CD8-positive, alpha-beta memory T cell (primary cell): Measurements from ENCODE around the gene ZFAND6. TPM values are rescaled to one million over a fixed set of nuclear protein-coding genes. Genes with fewer than 3 reads are reported as not detected.
"Not testable (repeated sequence)": the region's sequence is repeated elsewhere in the genome, so short reads cannot be mapped to it uniquely, and the experiment has no call there.

Experiments
- CTCF ChIA-PET: fragments of 350-600 bp; sonication (Branson Sonifier 250); formaldehyde crosslinking; loops from one replicate; lab custom pipeline; 2021; ENCODE audit warnings: antibody characterized with exemption; lab: Charles Lee
- POLR2A ChIA-PET: fragments of 350-600 bp; sonication (Branson Sonifier 250); formaldehyde crosslinking; loops from one replicate; lab custom pipeline; 2021; ENCODE audit warnings: antibody characterized with exemption; lab: Charles Lee
- DNase-seq, 5 donors: peaks; one replicate each; pipeline versions ENCODE4 v3.0.0 to v3.0.0-alpha.2; 2020 to 2022; ENCODE audit warnings: mixed read lengths in 1 of 5
- H3K27ac ChIP-seq: one replicate; pipeline ENCODE4 v1.7.0; 2013; ENCODE audit warnings: low read depth, mild to moderate bottlenecking, low read length, moderate library complexity
- H3K27me3 ChIP-seq: 2 replicates; pipeline ENCODE4 v1.7.0; 2013; ENCODE audit warnings: low read length, mild to moderate bottlenecking; ENCODE audit not compliant: insufficient read depth, poor library complexity, severe bottlenecking
- H3K36me3 ChIP-seq: 2 replicates; pipeline ENCODE4 v1.7.0; 2013; ENCODE audit warnings: mild to moderate bottlenecking, low read length, moderate library complexity; ENCODE audit not compliant: insufficient read depth
- H3K4me1 ChIP-seq: 2 replicates; pipeline ENCODE4 v1.7.0; 2013; ENCODE audit warnings: mild to moderate bottlenecking, low read length, moderate library complexity; ENCODE audit not compliant: insufficient read depth
- H3K4me3 ChIP-seq: 2 replicates; pipeline ENCODE4 v1.7.0; 2013; ENCODE audit warnings: mild to moderate bottlenecking, low read length
- H3K9me3 ChIP-seq: 2 replicates; pipeline ENCODE4 v1.7.0; 2013; ENCODE audit warnings: mild to moderate bottlenecking, low read length
- H3K27ac Mint-ChIP-seq, 8 donors: one replicate each; pipeline ENCODE4 v1.8.0; 2020 to 2021; ENCODE audit warnings: mixed read lengths in 8 of 8, mild to moderate bottlenecking in 6 of 8, inconsistent platforms in 3 of 8, moderate library complexity in 3 of 8
- H3K27me3 Mint-ChIP-seq, 2 donors: one replicate each; pipeline ENCODE4 v1.8.0; 2020 to 2021; ENCODE audit warnings: mixed read lengths in 2 of 2, mild to moderate bottlenecking in 1 of 2, moderate library complexity in 1 of 2
- H3K36me3 Mint-ChIP-seq, 3 donors: one replicate each; pipeline ENCODE4 v1.8.0; 2020 to 2021; ENCODE audit warnings: mixed read lengths in 3 of 3, inconsistent platforms in 1 of 3, mild to moderate bottlenecking in 1 of 3
- H3K4me1 Mint-ChIP-seq, 3 donors: one replicate each; pipeline ENCODE4 v1.8.0; 2020 to 2021; ENCODE audit warnings: mixed read lengths in 3 of 3, inconsistent platforms in 1 of 3, mild to moderate bottlenecking in 1 of 3
- H3K4me3 Mint-ChIP-seq, 7 donors: one replicate each; pipeline ENCODE4 v1.8.0; 2020 to 2021; ENCODE audit warnings: mixed read lengths in 7 of 7, mild to moderate bottlenecking in 6 of 7, moderate library complexity in 4 of 7, inconsistent platforms in 2 of 7
- H3K9me3 Mint-ChIP-seq, 5 donors: one replicate each; pipeline ENCODE4 v1.8.0; 2020 to 2022; ENCODE audit warnings: mixed read lengths in 5 of 5, mild to moderate bottlenecking in 3 of 5, moderate library complexity in 2 of 5, inconsistent platforms in 1 of 5
- polyA plus RNA-seq: library from polyadenylated mRNA; unstranded; fragments of 300-500 nt; fragmentation: Illumina TruSeq; gene quantifications from one replicate; pipeline ENCODE4 v1.2.3, GENCODE V29; 2021
- total RNA-seq, 2 experiments: library from RNA; stranded (reverse); gene quantifications; one replicate each; pipeline ENCODE4 v1.2.3, GENCODE V29; 2021

Gene ZFAND6
- 10 to 100 TPM; 27.5 to 28.6 TPM for total RNA-seq
- polyA plus RNA-seq: 111 TPM

DNA sequence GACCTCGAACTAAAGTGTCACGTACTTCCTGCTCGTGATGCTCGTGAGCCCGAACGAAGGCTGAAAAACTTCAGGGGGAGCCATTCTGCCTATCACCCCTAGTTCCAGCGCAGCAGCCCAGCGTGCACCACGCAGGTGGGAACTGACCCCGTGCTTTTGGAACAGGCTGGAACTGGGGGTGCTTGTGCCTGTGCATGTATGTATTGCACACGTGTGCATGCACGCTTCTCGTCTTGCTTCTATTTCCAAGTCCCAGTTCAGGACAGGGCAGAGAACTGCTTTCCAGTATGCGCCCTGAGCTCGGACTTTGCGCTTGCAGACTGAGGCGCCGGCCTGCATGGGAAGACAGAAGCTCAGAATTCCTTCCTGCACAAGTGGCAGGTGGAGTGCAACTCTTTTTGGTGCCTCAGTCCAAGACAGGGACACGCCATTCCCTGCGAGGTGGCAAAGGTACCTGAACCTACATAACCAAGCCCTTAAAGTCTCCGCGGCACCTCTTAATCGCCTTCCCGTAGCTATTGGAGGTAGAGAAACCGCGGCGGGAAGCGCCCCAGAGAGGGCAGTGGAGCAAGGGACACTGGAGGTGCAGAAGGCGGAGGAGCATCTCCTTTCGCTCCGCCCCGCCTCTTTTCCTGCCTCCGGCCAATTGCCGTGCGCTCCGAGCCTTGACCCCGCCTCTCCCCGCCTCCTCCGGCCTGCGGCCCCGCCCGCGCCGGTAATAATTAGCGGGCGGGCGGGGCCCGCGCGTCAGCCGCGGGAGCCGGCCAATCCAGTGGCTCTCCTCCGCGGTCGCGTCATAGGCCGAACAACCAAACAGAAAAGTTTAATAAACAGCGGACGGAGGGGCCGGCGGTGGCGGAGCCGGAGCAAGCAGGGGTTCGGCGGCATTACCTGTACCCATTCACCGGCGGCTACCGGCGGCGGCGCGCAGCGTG is at the start of gene ZFAND6:
Gene ZFAND6 (plus strand): TSS at position 826 of the 935 bp plus-strand sequence. CDS start 60,669 bp downstream, outside the sequence.
- H3K4me3 Mint-ChIP-seq: peak within 1 kb of the TSS; percentile 92 to 97 (median 93)
- H3K4me1 Mint-ChIP-seq: peaks cover 28 to 46% (median 36%) of the 10 kb centered on the region in 3 donors
- ChIA-PET CTCF (interaction anchor here (0.7 to 2.6 kb wide), 2 partner anchors 93 to 206 kb away, joined by 3 to 7 read pairs; no protein-coding TSS in a partner anchor), POLR2A (interaction anchor here (0.7 to 2.7 kb wide), 9 partner anchors 13 to 163 kb away, joined by 3 to 17 read pairs (median 3); partner anchors contain the start of gene BCL2A1)
- Histone ChIP-seq H3K4me1 (peaks cover 20% of the 10 kb centered on the region), H3K9me3 (no peaks in the 10 kb centered on the region), H3K27ac (peak within 1 kb of the TSS; percentile 83), H3K27me3 (no peaks in the 10 kb centered on the region), H3K4me3 (peak within 1 kb of the TSS; percentile 98), H3K36me3 (no peaks in the 10 kb centered on the region)
- H3K27me3 Mint-ChIP-seq: no peaks in the 10 kb centered on the region
- peak; percentile 92 to 95 (median 94) for DNase-seq
- peaks cover 0 to 6% (median 0%) of the 10 kb centered on the region in 3 donors for H3K36me3 Mint-ChIP-seq
- H3K9me3 Mint-ChIP-seq: no peaks in the 10 kb centered on the region
- peak within 1 kb of the TSS; percentile 90 to 96 (median 94) for H3K27ac Mint-ChIP-seq

DNA sequence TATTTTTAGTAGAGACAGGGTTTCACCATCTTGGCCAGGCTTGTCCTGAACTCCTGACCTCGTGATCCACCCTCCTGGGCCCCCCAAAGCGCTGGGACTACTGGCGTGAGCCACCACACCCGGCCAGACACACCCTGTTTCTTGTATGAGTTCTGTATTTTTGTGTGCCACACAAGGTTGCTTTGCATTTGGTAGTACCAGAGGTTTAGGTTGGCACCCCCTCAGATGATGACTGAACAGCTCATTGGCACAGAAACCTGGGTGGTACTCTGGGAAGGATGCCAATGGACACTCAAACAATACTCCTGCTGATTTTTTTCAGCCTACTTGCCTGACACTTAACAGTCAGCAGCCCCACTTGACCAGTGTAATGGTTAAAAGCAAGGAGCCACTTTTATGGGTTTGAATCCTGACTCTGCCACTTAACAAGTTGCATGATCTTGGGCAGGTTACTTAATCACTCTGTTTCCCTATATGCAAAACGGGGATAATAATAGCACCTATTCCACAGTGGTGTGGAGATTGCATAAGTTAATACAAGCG is 49.3 kb upstream of the ZFAND6 start:
- H3K27ac ChIP-seq: no peak overlapping the region
- Mint-ChIP-seq H3K27ac (peak overlapping the region in 1 of 8 donors; percentile 60), H3K4me3 (no peak overlapping the region), H3K36me3 (no peaks in the 10 kb centered on the region), H3K27me3 (no peaks in the 10 kb centered on the region), H3K9me3 (no peaks in the 10 kb centered on the region), H3K4me1 (no peaks in the 10 kb centered on the region)
- CTCF ChIA-PET: interaction anchor here (1.2 kb wide), 1 partner anchor 50 kb away, joined by 3 read pairs; no protein-coding TSS in a partner anchor
- H3K36me3 ChIP-seq: no peaks in the 10 kb centered on the region
- H3K4me3 ChIP-seq: no peak overlapping the region
- POLR2A ChIA-PET: no interaction called here
- H3K27me3 ChIP-seq: no peaks in the 10 kb centered on the region
- H3K9me3 ChIP-seq: no peaks in the 10 kb centered on the region
- no peak for DNase-seq
- H3K4me1 ChIP-seq: no peaks in the 10 kb centered on the region

- H3K4me1 Mint-ChIP-seq, CTCF ChIA-PET, H3K27me3 ChIP-seq, DNase-seq, POLR2A ChIA-PET, H3K4me3 Mint-ChIP-seq, H3K4me3 ChIP-seq, H3K4me1 ChIP-seq, H3K9me3 Mint-ChIP-seq, H3K36me3 ChIP-seq, H3K36me3 Mint-ChIP-seq, H3K27ac ChIP-seq, H3K9me3 ChIP-seq, H3K27me3 Mint-ChIP-seq: not testable (repeated sequence)
- peak overlapping the region in 1 of 8 donors; percentile 7 for H3K27ac Mint-ChIP-seq
These were observed 48.4 kb upstream of the ZFAND6 start for GRCh38 chr15:80011041-80011523.

DNA sequence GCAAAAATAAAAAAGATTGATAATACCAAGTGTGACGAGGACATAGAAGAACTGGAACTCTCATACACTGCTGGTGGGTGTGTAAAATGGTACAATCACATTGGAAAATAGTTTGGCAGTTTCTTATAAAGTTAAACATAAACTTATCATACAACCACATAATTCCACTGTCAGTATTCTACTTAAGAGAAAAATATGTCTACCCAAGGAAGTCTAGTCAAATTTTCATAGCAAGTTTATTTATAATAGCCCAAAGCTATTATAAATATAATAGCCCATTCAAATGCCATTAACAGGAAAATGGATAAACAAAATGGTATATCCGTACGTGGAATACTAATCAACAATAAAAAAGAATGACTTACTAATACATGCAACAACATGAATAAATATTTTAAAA is 47.9 kb upstream of the ZFAND6 start:
- Histone ChIP-seq H3K27ac (no peak overlapping the region), H3K27me3 (no peaks in the 10 kb centered on the region), H3K9me3 (no peaks in the 10 kb centered on the region), H3K4me1 (no peaks in the 10 kb centered on the region), H3K36me3 (no peaks in the 10 kb centered on the region), H3K4me3 (no peak overlapping the region)
- Mint-ChIP-seq H3K36me3 (no peaks in the 10 kb centered on the region), H3K4me3 (no peak overlapping the region), H3K27me3 (no peaks in the 10 kb centered on the region), H3K27ac (no peak overlapping the region), H3K9me3 (no peaks in the 10 kb centered on the region), H3K4me1 (no peaks in the 10 kb centered on the region)
- ChIA-PET CTCF (no interaction called here), POLR2A (no interaction called here)
- no peak for DNase-seq

GRCh38 chr15:80012060-80012726 is 47.3 kb upstream of the ZFAND6 start:
- no peak overlapping the region for H3K4me3 ChIP-seq
- Mint-ChIP-seq H3K36me3 (no peaks in the 10 kb centered on the region), H3K27me3 (no peaks in the 10 kb centered on the region), H3K27ac (no peak overlapping the region), H3K4me1 (no peaks in the 10 kb centered on the region), H3K4me3 (no peak overlapping the region), H3K9me3 (no peaks in the 10 kb centered on the region)
- no peak overlapping the region for H3K27ac ChIP-seq
- ChIA-PET POLR2A (no interaction called here), CTCF (no interaction called here)
- DNase-seq: no peak
- no peaks in the 10 kb centered on the region for H3K27me3 ChIP-seq
- H3K4me1 ChIP-seq: no peaks in the 10 kb centered on the region
- H3K36me3 ChIP-seq: no peaks in the 10 kb centered on the region
- no peaks in the 10 kb centered on the region for H3K9me3 ChIP-seq

- H3K4me1 Mint-ChIP-seq, DNase-seq, H3K4me3 Mint-ChIP-seq, H3K27me3 ChIP-seq, POLR2A ChIA-PET, H3K27ac ChIP-seq, H3K36me3 ChIP-seq, H3K4me3 ChIP-seq, H3K36me3 Mint-ChIP-seq, H3K9me3 ChIP-seq, H3K27ac Mint-ChIP-seq, H3K9me3 Mint-ChIP-seq, H3K27me3 Mint-ChIP-seq, H3K4me1 ChIP-seq: not testable (repeated sequence)
- CTCF ChIA-PET: interaction anchor here (1.2 kb wide), 1 partner anchor 22 kb away, joined by 3 read pairs; no protein-coding TSS in a partner anchor
These were observed 45.3 kb upstream of the ZFAND6 start for GRCh38 chr15:80014186-80014585.

GRCh38 chr15:80015156-80015555 is 44.3 kb upstream of the ZFAND6 start:
- CTCF ChIA-PET: no interaction called here
- no peak overlapping the region for H3K4me3 Mint-ChIP-seq
- H3K4me3 ChIP-seq: no peak overlapping the region
- H3K9me3 Mint-ChIP-seq: no peaks in the 10 kb centered on the region
- no peaks in the 10 kb centered on the region for H3K9me3 ChIP-seq
- POLR2A ChIA-PET: no interaction called here
- H3K27ac ChIP-seq: no peak overlapping the region
- H3K4me1 ChIP-seq: no peaks in the 10 kb centered on the region
- H3K27ac Mint-ChIP-seq: no peak overlapping the region
- H3K27me3 ChIP-seq: no peaks in the 10 kb centered on the region
- no peaks in the 10 kb centered on the region for H3K36me3 ChIP-seq
- peaks cover 0 to 3% of the 10 kb centered on the region in 2 donors for H3K27me3 Mint-ChIP-seq
- no peaks in the 10 kb centered on the region for H3K36me3 Mint-ChIP-seq
- no peak for DNase-seq
- H3K4me1 Mint-ChIP-seq: peaks cover 0 to 7% (median 0%) of the 10 kb centered on the region in 3 donors
